Metanephros (tissue), 2 donors: ENCODE data around the gene TTC21A. TPM values are rescaled to one million over a fixed set of nuclear protein-coding genes. Genes with fewer than 3 reads are reported as not detected.

ENCODE experiments used
- small RNA-seq: library from RNA; depleted of rRNA; stranded (forward); fragments of <200 nt; gene quantifications from one replicate; pipeline ENCODE3, GENCODE V24; 2014; ENCODE audit warnings: low replicate concordance
- total RNA-seq: library from RNA; depleted of rRNA; stranded (reverse); fragments of >200 nt; gene quantifications from one replicate; pipeline ENCODE4 v1.2.3, GENCODE V29; 2014

The TTC21A gene, protein sequence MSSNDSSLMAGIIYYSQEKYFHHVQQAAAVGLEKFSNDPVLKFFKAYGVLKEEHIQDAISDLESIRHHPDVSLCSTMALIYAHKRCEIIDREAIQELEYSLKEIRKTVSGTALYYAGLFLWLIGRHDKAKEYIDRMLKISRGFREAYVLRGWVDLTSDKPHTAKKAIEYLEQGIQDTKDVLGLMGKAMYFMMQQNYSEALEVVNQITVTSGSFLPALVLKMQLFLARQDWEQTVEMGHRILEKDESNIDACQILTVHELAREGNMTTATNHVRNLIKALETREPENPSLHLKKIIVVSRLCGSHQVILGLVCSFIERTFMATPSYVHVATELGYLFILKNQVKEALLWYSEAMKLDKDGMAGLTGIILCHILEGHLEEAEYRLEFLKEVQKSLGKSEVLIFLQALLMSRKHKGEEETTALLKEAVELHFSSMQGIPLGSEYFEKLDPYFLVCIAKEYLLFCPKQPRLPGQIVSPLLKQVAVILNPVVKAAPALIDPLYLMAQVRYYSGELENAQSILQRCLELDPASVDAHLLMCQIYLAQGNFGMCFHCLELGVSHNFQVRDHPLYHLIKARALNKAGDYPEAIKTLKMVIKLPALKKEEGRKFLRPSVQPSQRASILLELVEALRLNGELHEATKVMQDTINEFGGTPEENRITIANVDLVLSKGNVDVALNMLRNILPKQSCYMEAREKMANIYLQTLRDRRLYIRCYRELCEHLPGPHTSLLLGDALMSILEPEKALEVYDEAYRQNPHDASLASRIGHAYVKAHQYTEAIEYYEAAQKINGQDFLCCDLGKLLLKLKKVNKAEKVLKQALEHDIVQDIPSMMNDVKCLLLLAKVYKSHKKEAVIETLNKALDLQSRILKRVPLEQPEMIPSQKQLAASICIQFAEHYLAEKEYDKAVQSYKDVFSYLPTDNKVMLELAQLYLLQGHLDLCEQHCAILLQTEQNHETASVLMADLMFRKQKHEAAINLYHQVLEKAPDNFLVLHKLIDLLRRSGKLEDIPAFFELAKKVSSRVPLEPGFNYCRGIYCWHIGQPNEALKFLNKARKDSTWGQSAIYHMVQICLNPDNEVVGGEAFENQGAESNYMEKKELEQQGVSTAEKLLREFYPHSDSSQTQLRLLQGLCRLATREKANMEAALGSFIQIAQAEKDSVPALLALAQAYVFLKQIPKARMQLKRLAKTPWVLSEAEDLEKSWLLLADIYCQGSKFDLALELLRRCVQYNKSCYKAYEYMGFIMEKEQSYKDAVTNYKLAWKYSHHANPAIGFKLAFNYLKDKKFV (N-terminal part only)
- 13.5 TPM for total RNA-seq

DNA sequence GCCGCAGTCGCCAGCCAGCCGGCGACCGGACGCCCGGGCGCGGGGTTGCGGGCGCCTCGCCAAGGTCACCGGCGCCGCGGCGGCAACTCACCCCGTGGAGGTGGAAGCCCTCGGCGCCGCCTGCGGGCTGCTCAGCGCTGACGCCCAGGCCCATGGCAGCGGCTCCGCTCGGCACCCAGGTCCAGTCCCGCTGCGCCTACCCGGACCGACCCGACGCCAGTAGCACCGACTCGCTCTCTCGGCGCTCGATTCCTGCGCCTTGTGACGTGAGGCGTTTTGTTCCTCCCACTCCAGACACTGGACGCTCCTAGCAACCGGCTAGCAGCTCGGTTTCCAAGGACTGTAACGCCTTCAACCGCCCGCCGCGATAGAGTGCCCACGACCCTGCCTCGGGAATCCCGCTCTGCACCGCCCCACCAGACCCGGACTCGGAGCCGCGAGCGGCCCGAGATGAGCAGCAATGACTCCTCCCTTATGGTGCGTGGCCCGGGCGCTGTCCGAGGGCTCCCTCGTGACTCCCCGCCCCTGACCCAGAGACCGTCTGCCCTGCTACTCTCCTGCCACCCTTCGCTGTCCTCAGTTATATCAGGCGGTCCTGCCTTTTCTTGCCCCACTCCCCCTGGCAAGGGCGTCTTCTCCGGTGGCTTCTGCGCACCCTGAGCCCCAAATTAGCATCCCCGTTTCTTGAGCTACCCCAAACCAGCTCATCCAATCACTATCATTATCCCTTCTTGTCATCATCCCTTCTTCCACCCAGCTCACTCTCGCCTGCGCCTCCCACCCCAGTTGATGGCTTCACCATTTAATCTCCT, at the start of gene TTC21A, which contains the start of gene GORASP1:
TSS of gene TTC21A (plus strand) at position 293 of the 812 bp plus-strand sequence. CDS start at position 451, 158 bp downstream.
TSS of gene GORASP1 (minus strand) at position 240 of the 812 bp plus-strand sequence. CDS start at position 154, 86 bp downstream.

Small RNA genes within 50 kb of the gene (small RNA-seq; reads per million reads assigned to genes)
- not detected for gene RF00017

Other genes starting within 250 kb of the TTC21A start
- 1.5 TPM for gene SCN11A, start 55.7 kb upstream of the TTC21A start, total RNA-seq
- 58.6 TPM for gene WDR48, start 55.7 kb upstream of the TTC21A start, total RNA-seq
- gene GORASP1, start 53 bp upstream of the TTC21A start, total RNA-seq, result 51.3 TPM
- 23.1 TPM for gene CSRNP1, start 45.9 kb downstream of the TTC21A start, total RNA-seq
- 10.2 TPM for gene XIRP1, start 84.9 kb downstream of the TTC21A start, total RNA-seq
- 5.3 TPM for gene CX3CR1, start 172.4 kb downstream of the TTC21A start, total RNA-seq
- not detected for gene CCR8, start 222.0 kb downstream of the TTC21A start, total RNA-seq